Stimulated activated CD4-positive, alpha-beta T cell treated with anti-CD3 and anti-CD28 coated beads, Interleukin-4, amount 100 ng/mL, for 24 hours (primary cell): Measurements from ENCODE around the gene APOBEC3H.
A peak's percentile ranks its signal among the peaks of the same experiment; 100 is the strongest.
"Not testable (repeated sequence)": the region's sequence is repeated elsewhere in the genome, so short reads cannot be mapped to it uniquely, and the experiment has no call there.

Experiments used
- DNase-seq: peaks from one replicate; pipeline ENCODE4 v3.0.0-alpha.2; 2020

Gene APOBEC3H

GRCh38 chr22:39097098-39098020 is at the start of gene APOBEC3H:
Gene APOBEC3H, plus strand, starts transcription at chr22:39097244. Its CDS starts 3,035 bp downstream, at chr22:39100279.
- DNase-seq: peak; percentile 29

GRCh38 chr22:39049486-39049885 is 47.6 kb upstream of the APOBEC3H start:
- DNase-seq: not testable (repeated sequence)

GRCh38 chr22:39051844-39052495 is 45.1 kb upstream of the APOBEC3H start:
- not testable (repeated sequence) for DNase-seq

- no peak for DNase-seq
Measured at GRCh38 chr22:39055658-39056057, 41.4 kb upstream of the APOBEC3H start.

GRCh38 chr22:39061290-39061689 is 35.8 kb upstream of the APOBEC3H start:
- not testable (repeated sequence) for DNase-seq

- not testable (repeated sequence) for DNase-seq
Measured at GRCh38 chr22:39061951-39062350, 35.1 kb upstream of the APOBEC3H start.

GRCh38 chr22:39063904-39064303 is 33.1 kb upstream of the APOBEC3H start:
- DNase-seq: not testable (repeated sequence)

- DNase-seq: not testable (repeated sequence)
Measured at GRCh38 chr22:39066442-39067276, 30.4 kb upstream of the APOBEC3H start.

- DNase-seq: no peak
Measured at GRCh38 chr22:39068033-39068785, 28.8 kb upstream of the APOBEC3H start.

- DNase-seq: no peak
Measured at GRCh38 chr22:39070186-39070585, 26.9 kb upstream of the APOBEC3H start.

- DNase-seq: not testable (repeated sequence)
Measured at GRCh38 chr22:39072581-39072981, 24.5 kb upstream of the APOBEC3H start.

GRCh38 chr22:39073981-39074380 is 23.1 kb upstream of the APOBEC3H start:
- DNase-seq: no peak

- DNase-seq: not testable (repeated sequence)
Measured at GRCh38 chr22:39076155-39077025, 20.7 kb upstream of the APOBEC3H start.

GRCh38 chr22:39077026-39077840 is 19.8 kb upstream of the APOBEC3H start, which contains the start of gene APOBEC3G:
Gene APOBEC3G, plus strand, starts transcription at chr22:39077275. Its CDS starts 87 bp downstream, at chr22:39077362.
- DNase-seq: peak; percentile 53

- not testable (repeated sequence) for DNase-seq
Measured at GRCh38 chr22:39077912-39078311, 19.1 kb upstream of the APOBEC3H start.

GRCh38 chr22:39078329-39078728 is 18.7 kb upstream of the APOBEC3H start:
- DNase-seq: peak; percentile 11

GRCh38 chr22:39079054-39079637 is 17.9 kb upstream of the APOBEC3H start:
- DNase-seq: not testable (repeated sequence)

GRCh38 chr22:39080052-39080762 is 16.8 kb upstream of the APOBEC3H start:
- DNase-seq: no peak

GRCh38 chr22:39081016-39081415 is 16.0 kb upstream of the APOBEC3H start:
- no peak for DNase-seq
